HCEC 1CT (cell line): ENCODE results near the gene GPR150.

ENCODE experiments used
- DNase-seq: peaks from one replicate; pipeline ENCODE4 v3.0.0-alpha.2; 2017

Gene GPR150

GRCh38 chr5:95654196-95654595, 34.3 kb downstream of the GPR150 start:
- no peak for DNase-seq

GRCh38 chr5:95655575-95655974, 35.7 kb downstream of the GPR150 start:
- DNase-seq = no peak

- DNase-seq = no peak
Observed at GRCh38 chr5:95660060-95660459, 40.2 kb downstream of the GPR150 start.

GRCh38 chr5:95662946-95663345, 43.1 kb downstream of the GPR150 start:
- no peak for DNase-seq

GRCh38 chr5:95664204-95664786, 44.4 kb downstream of the GPR150 start:
- peak; percentile 46 for DNase-seq

- no peak for DNase-seq
Observed at GRCh38 chr5:95667061-95667618, 47.3 kb downstream of the GPR150 start.

GRCh38 chr5:95667678-95668077, 47.8 kb downstream of the GPR150 start:
- DNase-seq = no peak

- peak; percentile 8 for DNase-seq
Observed at GRCh38 chr5:95668216-95668615, 48.3 kb downstream of the GPR150 start.

- DNase-seq = no peak
Observed at GRCh38 chr5:95668728-95669127, 48.8 kb downstream of the GPR150 start.

- peak; percentile 96 for DNase-seq
Observed at GRCh38 chr5:95669540-95669939, 49.7 kb downstream of the GPR150 start.

GRCh38 chr5:95669985-95670384, 50.1 kb downstream of the GPR150 start:
- no peak for DNase-seq

- DNase-seq = no peak
Observed at GRCh38 chr5:95670568-95670967, 50.7 kb downstream of the GPR150 start.
